ENCODE data around the gene TOMT. TPM values are rescaled to one million over a fixed set of nuclear protein-coding genes. Genes with fewer than 3 reads are reported as not detected.
A peak's percentile ranks its signal among the peaks of the same experiment; 100 is the strongest.
"Not testable (repeated sequence)": the region's sequence is repeated elsewhere in the genome, so short reads cannot be mapped to it uniquely, and the experiment has no call there.

The TOMT gene
- total RNA-seq, 1 experiment from 2014 or later = not detected

GRCh38 chr11:72124046-72124445, 18.3 kb downstream of the TOMT start:
- Histone ChIP-seq H3K27me3 (replicated peaks) (no peaks in the 10 kb centered on the region), H3K27ac (no peak overlapping the region), H3K4me3 (no peak overlapping the region), H3K36me3 (no peaks in the 10 kb centered on the region), H3K4me1 (replicated peaks) (no peaks in the 10 kb centered on the region), H3K9me3 (replicated peaks) (no peaks in the 10 kb centered on the region)
- no peak for DNase-seq (ENCODE audit: low read depth in 1 of 2, low spot score in 2 of 2)

- DNase-seq (ENCODE audit: low read depth in 1 of 2, low spot score in 2 of 2) = no peak
- Histone ChIP-seq H3K27me3 (replicated peaks) (no peaks in the 10 kb centered on the region), H3K9me3 (replicated peaks) (no peaks in the 10 kb centered on the region), H3K27ac (no peak overlapping the region), H3K4me3 (no peak overlapping the region), H3K4me1 (replicated peaks) (no peaks in the 10 kb centered on the region), H3K36me3 (no peaks in the 10 kb centered on the region)
Observed at GRCh38 chr11:72125956-72126355, 20.2 kb downstream of the TOMT start.

GRCh38 chr11:72127923-72128322, 22.2 kb downstream of the TOMT start:
- Histone ChIP-seq H3K9me3 (replicated peaks) (no peaks in the 10 kb centered on the region), H3K27me3 (replicated peaks) (no peaks in the 10 kb centered on the region), H3K36me3 (no peaks in the 10 kb centered on the region), H3K27ac (no peak overlapping the region), H3K4me3 (no peak overlapping the region), H3K4me1 (replicated peaks) (no peaks in the 10 kb centered on the region)
- DNase-seq (ENCODE audit: low read depth in 1 of 2, low spot score in 2 of 2) = no peak

GRCh38 chr11:72129381-72129780, 23.7 kb downstream of the TOMT start:
- H3K4me3 ChIP-seq = no peak overlapping the region

GRCh38 chr11:72132646-72133045, 26.9 kb downstream of the TOMT start:
- H3K27me3 ChIP-seq (replicated peaks) = no peaks in the 10 kb centered on the region
- no peaks in the 10 kb centered on the region for H3K4me1 ChIP-seq (replicated peaks)
- H3K27ac ChIP-seq = no peak overlapping the region
- no peaks in the 10 kb centered on the region for H3K36me3 ChIP-seq
- DNase-seq (ENCODE audit: low read depth in 1 of 2, low spot score in 2 of 2) = no peak
- H3K4me3 ChIP-seq = no peak overlapping the region
- no peaks in the 10 kb centered on the region for H3K9me3 ChIP-seq (replicated peaks)

More at GRCh38 chr11:72129381-72129780, 23.7 kb downstream of the TOMT start:
- Histone ChIP-seq H3K36me3 (no peaks in the 10 kb centered on the region), H3K9me3 (replicated peaks) (no peaks in the 10 kb centered on the region), H3K4me1 (replicated peaks) (no peaks in the 10 kb centered on the region), H3K27ac (no peak overlapping the region), H3K27me3 (replicated peaks) (no peaks in the 10 kb centered on the region)
- no peak for DNase-seq (ENCODE audit: low read depth in 1 of 2, low spot score in 2 of 2)

GRCh38 chr11:72135473-72135872, 29.7 kb downstream of the TOMT start, which contains the start of gene FOLR3:
FOLR3 (plus strand) TSS chr11:72135725; CDS start chr11:72135953, 228 bp downstream.
- H3K4me1 ChIP-seq (replicated peaks); DNase-seq (ENCODE audit: low read depth in 1 of 2, low spot score in 2 of 2); H3K36me3 ChIP-seq; H3K4me3 ChIP-seq; H3K27ac ChIP-seq; H3K9me3 ChIP-seq (replicated peaks); H3K27me3 ChIP-seq (replicated peaks): not testable (repeated sequence)

- H3K27ac ChIP-seq = no peak overlapping the region
- DNase-seq (ENCODE audit: low read depth in 1 of 2, low spot score in 2 of 2) = no peak
Observed at GRCh38 chr11:72135891-72136683, 30.4 kb downstream of the TOMT start.

GRCh38 chr11:72136684-72137262, 31.0 kb downstream of the TOMT start:
- DNase-seq (ENCODE audit: low read depth in 1 of 2, low spot score in 2 of 2) = no peak
- H3K4me3 ChIP-seq = no peak overlapping the region
- no peaks in the 10 kb centered on the region for H3K27me3 ChIP-seq (replicated peaks)
- peaks cover 16% of the 10 kb centered on the region for H3K4me1 ChIP-seq (replicated peaks)
- no peaks in the 10 kb centered on the region for H3K9me3 ChIP-seq (replicated peaks)
- H3K27ac ChIP-seq = no peak overlapping the region
- no peaks in the 10 kb centered on the region for H3K36me3 ChIP-seq

More at GRCh38 chr11:72135891-72136683, 30.4 kb downstream of the TOMT start:
- Histone ChIP-seq H3K4me1 (replicated peaks) (peaks cover 9% of the 10 kb centered on the region), H3K4me3 (no peak overlapping the region), H3K36me3 (no peaks in the 10 kb centered on the region), H3K9me3 (replicated peaks) (no peaks in the 10 kb centered on the region), H3K27me3 (replicated peaks) (no peaks in the 10 kb centered on the region)

- Histone ChIP-seq H3K27me3 (replicated peaks) (no peaks in the 10 kb centered on the region), H3K4me1 (replicated peaks) (peaks cover 18% of the 10 kb centered on the region), H3K4me3 (no peak overlapping the region), H3K36me3 (no peaks in the 10 kb centered on the region), H3K9me3 (replicated peaks) (no peaks in the 10 kb centered on the region), H3K27ac (no peak overlapping the region)
- no peak for DNase-seq (ENCODE audit: low read depth in 1 of 2, low spot score in 2 of 2)
Observed at GRCh38 chr11:72138821-72139390, 33.2 kb downstream of the TOMT start.

- Histone ChIP-seq H3K27me3 (replicated peaks) (no peaks in the 10 kb centered on the region), H3K27ac (no peak overlapping the region), H3K9me3 (replicated peaks) (no peaks in the 10 kb centered on the region), H3K4me1 (replicated peaks) (peaks cover 23% of the 10 kb centered on the region), H3K36me3 (no peaks in the 10 kb centered on the region), H3K4me3 (no peak overlapping the region)
- no peak for DNase-seq (ENCODE audit: low read depth in 1 of 2, low spot score in 2 of 2)
Observed at GRCh38 chr11:72139500-72139899, 33.8 kb downstream of the TOMT start.

- peak overlapping the region; percentile 50 for H3K27ac ChIP-seq
- H3K36me3 ChIP-seq = no peaks in the 10 kb centered on the region
- H3K27me3 ChIP-seq (replicated peaks) = no peaks in the 10 kb centered on the region
- DNase-seq (ENCODE audit: low read depth in 1 of 2, low spot score in 2 of 2) = no peak
- no peak overlapping the region for H3K4me3 ChIP-seq
- peaks cover 32% of the 10 kb centered on the region for H3K4me1 ChIP-seq (replicated peaks)
- H3K9me3 ChIP-seq (replicated peaks) = no peaks in the 10 kb centered on the region
Observed at GRCh38 chr11:72140661-72141060, 34.9 kb downstream of the TOMT start.

- Histone ChIP-seq H3K4me1 (replicated peaks) (peaks cover 32% of the 10 kb centered on the region), H3K27me3 (replicated peaks) (no peaks in the 10 kb centered on the region), H3K4me3 (no peak overlapping the region), H3K27ac (peak overlapping the region; percentile 49), H3K36me3 (no peaks in the 10 kb centered on the region), H3K9me3 (replicated peaks) (no peaks in the 10 kb centered on the region)
- DNase-seq (ENCODE audit: low read depth in 1 of 2, low spot score in 2 of 2) = peak; percentile 58
Observed at GRCh38 chr11:72141066-72141465, 35.3 kb downstream of the TOMT start.

- H3K27me3 ChIP-seq (replicated peaks); DNase-seq (ENCODE audit: low read depth in 1 of 2, low spot score in 2 of 2); H3K27ac ChIP-seq; H3K36me3 ChIP-seq; H3K4me3 ChIP-seq; H3K9me3 ChIP-seq (replicated peaks): not testable (repeated sequence)
- peaks cover 32% of the 10 kb centered on the region for H3K4me1 ChIP-seq (replicated peaks)
Observed at GRCh38 chr11:72142086-72142485, 36.4 kb downstream of the TOMT start.

GRCh38 chr11:72142543-72142942, 36.8 kb downstream of the TOMT start:
- H3K27me3 ChIP-seq (replicated peaks); H3K9me3 ChIP-seq (replicated peaks); H3K36me3 ChIP-seq; H3K27ac ChIP-seq; H3K4me3 ChIP-seq; DNase-seq (ENCODE audit: low read depth in 1 of 2, low spot score in 2 of 2): not testable (repeated sequence)
- H3K4me1 ChIP-seq (replicated peaks) = peaks cover 32% of the 10 kb centered on the region

Data from SJSA1 (cell line).